Measurements from ENCODE around the gene TRAF3IP3.
"Not testable (repeated sequence)": the region's sequence is repeated elsewhere in the genome, so short reads cannot be mapped to it uniquely, and the experiment has no call there.

Gene TRAF3IP3

GRCh38 chr1:209769171-209769904 lies 13.5 kb downstream of the TRAF3IP3 start:
- DNase-seq, result peak; percentile 68

DNA sequence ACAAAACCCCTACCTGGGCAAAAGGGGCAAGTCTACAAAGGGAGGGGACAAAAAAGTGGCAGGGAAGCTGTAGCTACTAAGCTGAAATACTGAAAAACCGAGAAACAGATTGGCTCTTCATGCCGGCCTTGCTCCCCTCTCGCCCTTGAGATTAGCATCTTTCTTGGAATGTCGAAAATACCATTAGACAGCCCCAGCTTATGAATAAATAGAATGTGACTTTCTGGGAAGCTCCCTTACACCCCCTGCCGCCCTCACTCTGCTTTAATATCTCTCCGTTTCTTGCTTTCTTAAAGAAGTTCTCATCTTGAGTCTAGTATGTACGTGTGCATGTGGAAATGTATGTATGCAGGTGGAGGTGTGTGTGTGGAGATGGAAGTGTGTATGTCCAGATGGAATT lies 14.1 kb downstream of the TRAF3IP3 start:
- no peak for DNase-seq

DNA sequence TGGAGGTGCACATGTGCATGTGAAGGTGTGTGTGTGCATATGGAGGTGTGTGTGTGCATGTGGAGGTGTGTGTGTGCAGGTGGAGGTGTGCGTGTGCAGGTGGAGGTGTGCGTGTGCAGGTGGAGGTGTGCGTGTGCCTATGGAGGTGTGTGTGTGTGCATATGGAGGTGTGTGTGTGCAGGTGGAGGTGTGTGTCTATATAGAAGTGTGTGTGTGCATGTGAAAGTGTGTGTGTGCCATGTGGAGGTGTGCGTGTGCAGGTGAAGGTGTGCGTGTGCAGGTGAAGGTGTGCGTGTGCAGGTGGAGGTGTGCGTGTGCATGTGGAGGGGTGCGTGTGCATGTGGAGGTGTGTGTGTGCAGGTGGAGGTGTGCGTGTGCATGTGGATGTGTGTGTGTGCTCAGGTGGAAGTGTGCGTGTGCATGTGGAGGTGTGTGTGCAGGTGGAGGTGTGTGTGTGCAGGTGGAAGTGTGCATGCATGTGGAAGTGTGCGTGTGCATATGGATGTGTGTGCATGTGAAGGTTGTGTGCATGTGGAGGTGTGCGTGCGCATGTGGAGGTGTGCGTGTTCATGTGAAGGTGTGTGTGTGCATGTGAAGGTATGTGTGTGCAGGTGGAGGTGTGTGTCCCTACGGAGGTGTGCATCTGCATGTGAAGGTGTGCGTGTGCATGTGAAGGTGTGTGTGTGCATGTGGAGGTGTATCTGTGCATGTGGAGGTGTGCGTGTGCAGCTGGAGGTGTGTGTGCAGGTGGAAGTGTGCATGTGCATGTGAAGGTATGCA lies 15.0 kb downstream of the TRAF3IP3 start:
- DNase-seq, result no peak

DNA sequence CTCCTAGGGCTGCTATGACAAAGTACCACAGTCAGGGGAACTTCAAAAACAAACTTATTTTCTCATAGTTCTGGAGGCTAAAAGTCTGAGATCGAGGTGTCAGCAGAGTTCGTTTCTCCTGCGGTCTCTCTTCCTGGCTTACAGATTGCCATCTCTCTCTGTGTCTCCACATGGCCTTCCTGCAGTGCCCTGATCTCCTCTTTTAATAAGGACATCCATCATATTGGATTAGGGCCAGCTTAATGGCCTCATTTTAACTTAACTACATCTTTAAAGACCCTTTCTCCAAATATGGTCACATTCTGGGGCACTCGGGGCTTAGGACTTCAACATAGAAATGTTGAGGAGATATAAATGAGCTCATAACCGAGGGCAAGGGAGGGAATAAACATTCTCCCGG lies 16.3 kb downstream of the TRAF3IP3 start:
- no peak for DNase-seq

- no peak for DNase-seq
Observed at GRCh38 chr1:209774592-209774991, 18.7 kb downstream of the TRAF3IP3 start.

DNA sequence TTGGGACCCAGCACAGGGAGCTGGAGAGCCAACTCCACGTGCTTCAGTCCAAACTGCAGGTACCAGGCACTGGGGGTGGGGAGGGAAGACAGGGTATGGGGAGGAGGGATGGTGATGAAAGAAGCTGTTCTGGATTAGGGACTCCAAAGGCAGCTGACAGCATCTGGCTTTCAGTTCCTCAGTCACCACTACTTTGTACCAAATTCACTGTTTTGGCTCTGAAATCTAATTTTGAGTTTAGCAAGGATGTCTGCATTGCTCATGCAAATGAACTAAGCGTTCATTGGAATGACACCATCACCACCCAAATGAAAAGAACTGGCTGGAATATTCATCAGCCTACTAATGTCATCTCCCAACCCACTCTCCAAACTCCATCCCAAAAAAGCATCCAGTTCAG lies 19.8 kb downstream of the TRAF3IP3 start:
- DNase-seq, result no peak

- DNase-seq, result no peak
Observed at GRCh38 chr1:209777587-209777986, 21.7 kb downstream of the TRAF3IP3 start.

DNA sequence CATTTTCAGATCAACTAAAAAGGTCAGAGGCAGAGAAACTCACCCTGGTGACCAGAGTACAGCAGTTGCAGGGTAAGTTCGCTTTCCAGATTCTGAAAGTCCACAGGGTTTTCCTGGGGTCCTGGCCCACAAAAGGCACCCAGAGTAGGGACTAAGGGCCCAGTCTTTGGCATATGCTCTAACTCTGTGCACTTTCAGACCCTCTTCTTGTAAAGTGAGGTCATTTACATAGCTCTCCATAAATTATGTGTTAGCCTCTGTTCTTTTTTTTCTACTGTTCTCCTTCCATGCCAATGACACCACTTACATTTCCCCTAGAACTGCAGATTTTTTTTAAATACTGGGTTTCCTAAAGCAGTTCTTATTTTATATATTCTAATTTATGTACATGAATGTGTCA lies 22.2 kb downstream of the TRAF3IP3 start:
- DNase-seq, result no peak

- no peak for DNase-seq
Observed at GRCh38 chr1:209780268-209780667, 24.4 kb downstream of the TRAF3IP3 start.

- no peak for DNase-seq
Observed at GRCh38 chr1:209783386-209783785, 27.5 kb downstream of the TRAF3IP3 start.

DNA sequence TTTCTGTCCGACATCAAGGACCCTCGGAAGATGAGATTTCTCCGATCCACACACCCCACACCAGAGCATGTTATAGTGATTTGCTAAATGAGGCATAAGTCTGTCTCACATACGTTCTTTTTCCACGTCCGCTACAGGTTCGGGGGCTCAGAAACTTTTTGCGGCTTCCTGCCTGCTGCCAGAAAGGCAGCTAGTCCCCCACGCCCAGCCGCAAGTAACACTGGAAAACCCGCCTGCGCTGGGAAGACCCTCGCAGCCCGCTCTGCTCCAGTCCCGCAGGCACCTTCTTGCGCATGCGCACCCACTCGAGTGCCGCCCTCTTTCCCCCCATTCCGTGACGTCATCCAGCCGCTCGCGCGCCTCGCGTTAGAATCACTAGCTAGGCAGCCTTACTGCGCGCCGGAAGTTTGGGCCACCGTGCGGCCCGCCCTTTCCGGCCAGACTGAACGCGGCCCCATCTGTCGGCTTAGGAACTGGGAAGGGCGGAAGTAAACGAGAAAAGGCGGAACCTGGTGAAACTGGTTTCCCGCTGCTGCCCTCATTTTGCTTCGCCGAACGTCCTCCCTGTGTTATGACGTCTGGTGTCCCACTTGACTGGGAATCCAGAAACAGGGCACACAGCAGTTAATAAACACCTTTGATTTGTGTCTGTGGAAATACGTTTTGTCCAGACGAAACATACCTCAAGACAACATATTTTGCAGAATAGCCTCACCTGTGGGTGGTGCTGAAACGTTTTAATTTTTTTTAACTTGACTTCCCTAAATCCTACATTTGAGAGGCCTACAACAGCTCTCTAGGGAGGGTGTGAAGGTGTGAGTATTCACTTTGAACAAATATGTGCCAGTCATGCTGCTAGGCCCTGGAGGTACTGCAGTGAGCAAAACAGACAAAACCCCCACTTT lies 28.7 kb downstream of the TRAF3IP3 start, which contains the start of gene C1orf74:
Gene C1orf74, minus strand, starts transcription at position 295 of the 905 bp plus-strand sequence. CDS start 925 bp downstream, outside the sequence.
- DNase-seq, result peak; percentile 99

DNA sequence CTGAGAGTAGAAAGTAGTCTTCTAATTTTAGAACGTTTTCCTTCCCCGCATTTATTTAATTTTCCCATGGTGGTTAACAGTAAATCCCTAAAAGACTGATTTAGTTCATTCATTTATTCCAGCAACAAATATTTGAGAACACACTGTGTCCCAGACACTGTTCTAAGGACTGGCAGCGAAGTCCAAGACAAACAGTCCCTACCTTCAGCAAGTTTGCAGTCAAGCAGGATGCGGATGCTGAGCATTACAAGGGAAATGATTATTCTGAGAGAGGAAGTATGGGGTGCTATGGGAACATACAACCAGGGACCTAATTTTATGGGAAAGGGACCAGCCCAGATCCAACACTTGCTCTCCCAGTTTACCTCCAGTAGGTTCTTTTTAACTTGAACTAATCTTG lies 29.7 kb downstream of the TRAF3IP3 start:
- no peak for DNase-seq

DNA sequence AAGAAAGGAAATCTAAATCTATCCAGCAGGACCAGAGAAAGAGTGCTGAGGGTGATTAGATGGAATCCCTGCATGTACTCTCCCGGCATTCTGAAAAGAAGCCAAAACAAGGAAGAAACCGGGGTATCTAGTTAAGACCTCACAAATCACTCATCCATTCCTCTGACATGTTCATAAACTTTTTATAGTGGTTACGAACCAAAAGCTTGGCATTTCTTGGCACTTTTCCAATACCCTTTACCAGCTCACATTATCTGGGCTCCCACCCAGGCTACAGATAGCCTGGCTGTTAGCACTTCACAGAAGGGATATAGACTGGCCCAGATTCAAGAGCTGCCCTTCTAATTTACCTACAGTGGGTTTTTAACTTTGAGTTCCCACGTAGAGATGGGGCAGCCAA lies 30.3 kb downstream of the TRAF3IP3 start:
- DNase-seq, result no peak

DNA sequence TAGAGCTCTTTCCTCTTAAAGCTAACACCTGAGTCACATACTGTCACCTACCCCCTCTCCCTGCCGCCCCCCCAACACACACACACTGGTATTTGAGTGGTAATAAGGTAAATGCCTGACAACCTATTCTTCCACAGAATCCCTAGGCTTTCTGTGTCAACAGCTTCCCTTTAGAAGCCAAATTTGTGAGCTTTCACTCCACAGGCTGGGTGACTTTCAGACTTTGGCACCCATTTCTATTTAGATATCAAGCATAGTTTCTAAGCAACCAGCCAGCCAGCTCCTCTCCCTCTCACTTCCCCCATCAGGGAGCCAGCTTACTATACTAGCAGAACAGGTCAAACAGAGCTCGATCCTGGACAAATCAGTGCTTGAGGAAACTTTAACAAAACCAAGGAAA lies 31.7 kb downstream of the TRAF3IP3 start:
- no peak for DNase-seq

DNA sequence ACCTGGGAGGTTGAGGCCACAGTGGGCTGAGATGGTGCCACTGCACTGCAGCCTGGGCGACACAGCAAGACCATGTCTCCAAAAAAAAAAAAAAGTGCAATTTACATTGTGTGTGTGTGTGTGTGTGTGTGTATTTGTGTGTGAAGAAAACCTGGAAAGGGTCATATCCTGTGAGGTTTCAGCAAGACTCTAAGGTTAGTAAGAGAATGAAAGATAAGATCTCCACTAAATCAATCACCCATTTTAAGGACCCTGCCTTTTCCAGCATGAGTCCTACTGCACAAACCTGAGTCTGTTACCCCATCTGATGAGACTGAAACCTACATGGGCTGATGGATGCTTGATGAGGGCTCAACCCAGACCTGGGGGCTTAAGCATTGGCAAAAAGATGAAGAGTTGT lies 33.4 kb downstream of the TRAF3IP3 start:
- DNase-seq, result no peak

- no peak for DNase-seq
Observed at GRCh38 chr1:209790286-209791193, 34.7 kb downstream of the TRAF3IP3 start.

DNA sequence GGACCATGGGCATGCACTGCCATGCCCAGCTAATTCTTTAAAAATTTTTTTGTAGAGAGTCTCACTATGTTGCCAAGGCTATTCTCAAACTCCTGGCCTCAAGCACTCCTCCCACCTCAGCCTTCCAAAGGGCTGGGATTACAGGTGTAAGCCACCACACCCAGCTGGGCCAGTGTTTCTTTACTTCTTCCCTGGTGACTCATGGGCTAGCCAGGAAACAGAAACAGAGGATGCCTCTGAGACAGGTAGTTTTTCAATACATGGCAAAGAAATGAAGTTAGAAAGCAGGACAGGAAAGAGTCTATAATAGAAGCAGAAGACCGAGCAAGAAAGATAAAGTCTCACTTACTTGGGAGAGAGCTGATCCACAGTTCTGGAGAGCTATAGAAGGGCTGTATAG lies 36.1 kb downstream of the TRAF3IP3 start:
- no peak for DNase-seq

- not testable (repeated sequence) for DNase-seq
Observed at GRCh38 chr1:209793711-209794110, 37.9 kb downstream of the TRAF3IP3 start.

- no peak for DNase-seq
Observed at GRCh38 chr1:209797978-209798639, 42.3 kb downstream of the TRAF3IP3 start.

- DNase-seq, result peak; percentile 67
Observed at GRCh38 chr1:209800984-209801834, 45.4 kb downstream of the TRAF3IP3 start.
